IPS-18a (cell line): ENCODE results near the gene CNIH2.

ENCODE experiments used
- H3K27ac ChIP-seq: one replicate; pipeline ENCODE4 v1.5.1; 2013; ENCODE audit warnings: low read length
- H3K27me3 ChIP-seq: one replicate; pipeline ENCODE4 v1.6.1; 2013; ENCODE audit warnings: mild to moderate bottlenecking, low read length; ENCODE audit not compliant: control insufficient read depth, insufficient read depth
- H3K36me3 ChIP-seq: one replicate; pipeline ENCODE4 v1.6.1; 2013; ENCODE audit warnings: low read depth, low read length; ENCODE audit not compliant: control insufficient read depth
- H3K4me1 ChIP-seq: one replicate; pipeline ENCODE4 v1.6.1; 2013; ENCODE audit warnings: low read depth, low read length; ENCODE audit not compliant: control insufficient read depth
- H3K4me3 ChIP-seq: one replicate; pipeline ENCODE4 v1.5.1; 2013; ENCODE audit warnings: low read length
- H3K9ac ChIP-seq: one replicate; pipeline ENCODE4 v1.6.1; 2013; ENCODE audit warnings: mild to moderate bottlenecking, low read length, moderate library complexity
- H3K9me3 ChIP-seq: one replicate; pipeline ENCODE4 v1.6.1; 2013; ENCODE audit warnings: low read depth, low read length; ENCODE audit not compliant: control insufficient read depth

Gene CNIH2

GRCh38 chr11:66329165-66329673, 51.2 kb downstream of the CNIH2 start:
- H3K36me3 ChIP-seq, result no peaks in the 10 kb centered on the region
- no peak overlapping the region for H3K27ac ChIP-seq

DNA sequence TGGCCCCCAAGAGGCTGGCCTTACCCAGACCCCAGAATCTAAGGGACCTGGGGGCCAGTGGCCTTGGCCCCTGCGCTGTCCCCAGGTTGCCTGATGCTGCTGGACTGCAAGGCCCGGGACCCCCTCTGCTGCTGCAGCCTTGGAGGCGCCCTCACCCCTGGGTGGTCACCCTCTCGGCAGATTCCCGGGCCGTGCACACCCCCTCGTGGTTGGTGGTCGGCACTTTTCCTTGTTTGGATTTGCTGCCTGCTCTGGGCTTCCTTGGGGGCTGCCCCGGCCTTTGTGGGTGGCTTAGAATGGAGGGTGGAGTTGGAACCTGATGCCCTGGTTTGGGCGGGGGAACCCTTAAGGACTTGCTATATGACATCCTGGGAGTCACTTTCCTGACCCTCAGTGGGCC, 53.0 kb downstream of the CNIH2 start:
- Histone ChIP-seq H3K27ac (no peak overlapping the region), H3K9me3 (no peaks in the 10 kb centered on the region), H3K4me3 (no peak overlapping the region), H3K9ac (no peak overlapping the region), H3K4me1 (peaks cover 4% of the 10 kb centered on the region), H3K36me3 (no peaks in the 10 kb centered on the region), H3K27me3 (peaks cover 8% of the 10 kb centered on the region)

More at GRCh38 chr11:66329165-66329673, 51.2 kb downstream of the CNIH2 start:
- Histone ChIP-seq H3K27me3 (peaks cover 8% of the 10 kb centered on the region), H3K4me1 (peaks cover 4% of the 10 kb centered on the region), H3K9me3 (no peaks in the 10 kb centered on the region), H3K9ac (no peak overlapping the region), H3K4me3 (no peak overlapping the region)

GRCh38 chr11:66331542-66332370, 53.8 kb downstream of the CNIH2 start:
- Histone ChIP-seq H3K9me3 (no peaks in the 10 kb centered on the region), H3K9ac (no peak overlapping the region), H3K36me3 (no peaks in the 10 kb centered on the region), H3K4me1 (peaks cover 11% of the 10 kb centered on the region), H3K27ac (no peak overlapping the region), H3K27me3 (peaks cover 8% of the 10 kb centered on the region), H3K4me3 (no peak overlapping the region)

- Histone ChIP-seq H3K9me3 (no peaks in the 10 kb centered on the region), H3K36me3 (peaks cover 6% of the 10 kb centered on the region), H3K9ac (no peak overlapping the region), H3K27me3 (peaks cover 5% of the 10 kb centered on the region), H3K27ac (no peak overlapping the region), H3K4me1 (peaks cover 14% of the 10 kb centered on the region), H3K4me3 (no peak overlapping the region)
These were observed 54.6 kb downstream of the CNIH2 start for GRCh38 chr11:66332371-66333219.

GRCh38 chr11:66333220-66333877, 55.4 kb downstream of the CNIH2 start:
- Histone ChIP-seq H3K4me3 (no peak overlapping the region), H3K9ac (no peak overlapping the region), H3K27ac (no peak overlapping the region), H3K9me3 (no peaks in the 10 kb centered on the region), H3K4me1 (peaks cover 14% of the 10 kb centered on the region), H3K36me3 (peaks cover 10% of the 10 kb centered on the region), H3K27me3 (no peaks in the 10 kb centered on the region)
